GM21528 (cell line): ENCODE results near the gene ZBTB7C.
"Not testable (repeated sequence)": the region's sequence is repeated elsewhere in the genome, so short reads cannot be mapped to it uniquely, and the experiment has no call there.

ENCODE experiments used
- ATAC-seq: cut with Tn5 transposase; IDR thresholded peaks from one replicate; pipeline ENCODE4 v1.9.1; 2021; ENCODE audit warnings: mild to moderate bottlenecking, moderate library complexity; ENCODE audit not compliant: unreplicated experiment, low FRiP score

Gene ZBTB7C

DNA sequence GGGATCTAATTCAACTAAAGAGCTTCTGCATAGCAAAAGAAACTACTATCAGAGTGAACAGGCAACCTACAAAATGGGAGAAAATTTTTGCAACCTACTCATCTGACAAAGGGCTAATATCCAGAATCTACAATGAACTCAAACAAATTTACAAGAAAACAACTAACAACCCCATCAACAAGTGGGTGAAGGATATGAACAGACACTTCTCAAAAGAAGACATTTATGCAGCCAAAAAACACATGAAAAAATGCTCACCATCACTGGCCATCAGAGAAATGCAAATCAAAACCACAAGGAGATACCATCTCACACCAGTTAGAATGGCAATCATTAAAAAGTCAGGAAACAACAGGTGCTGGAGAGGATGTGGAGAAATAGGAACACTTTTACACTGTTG is 127.7 kb downstream of the ZBTB7C start:
- not testable (repeated sequence) for ATAC-seq

DNA sequence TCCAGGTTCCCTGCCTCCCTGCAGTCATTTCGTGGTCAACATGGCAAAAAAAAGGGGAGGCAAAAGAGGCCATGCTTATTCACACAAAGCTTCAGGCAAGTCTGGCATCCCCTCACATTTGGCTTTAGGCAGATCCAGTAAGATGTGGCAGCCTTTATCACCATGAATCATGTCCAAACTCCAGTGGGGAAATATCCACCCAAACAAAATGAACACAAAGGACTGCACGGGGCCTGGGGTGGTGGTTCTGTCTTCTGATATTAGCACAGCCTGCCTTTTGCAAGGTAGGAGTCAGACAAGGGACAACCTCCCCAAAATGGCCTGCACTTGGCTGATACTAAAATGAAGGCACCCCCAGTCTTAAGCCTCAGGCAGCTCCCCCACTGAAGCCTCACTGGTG is 129.9 kb downstream of the ZBTB7C start:
- ATAC-seq, result no peak

DNA sequence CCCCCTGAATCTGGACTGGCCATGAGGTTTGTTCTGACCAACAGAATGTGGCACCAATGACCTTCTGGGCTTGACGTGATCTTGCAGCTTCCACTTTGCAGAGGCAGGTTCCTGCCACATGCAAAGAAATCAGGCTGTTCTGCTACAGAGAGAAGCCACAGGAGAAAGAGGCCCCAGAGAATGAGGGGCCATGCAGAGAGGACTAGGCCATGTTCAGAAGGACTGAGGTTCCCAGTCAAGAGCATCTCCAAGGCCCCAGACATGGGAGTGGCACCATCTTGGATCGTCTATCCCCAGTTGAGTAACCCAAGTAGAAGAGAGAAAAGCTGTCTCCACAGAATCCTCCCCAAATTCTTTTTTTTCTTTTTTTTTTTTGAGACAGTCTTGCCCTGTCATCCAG is 131.1 kb downstream of the ZBTB7C start:
- ATAC-seq, result no peak

DNA sequence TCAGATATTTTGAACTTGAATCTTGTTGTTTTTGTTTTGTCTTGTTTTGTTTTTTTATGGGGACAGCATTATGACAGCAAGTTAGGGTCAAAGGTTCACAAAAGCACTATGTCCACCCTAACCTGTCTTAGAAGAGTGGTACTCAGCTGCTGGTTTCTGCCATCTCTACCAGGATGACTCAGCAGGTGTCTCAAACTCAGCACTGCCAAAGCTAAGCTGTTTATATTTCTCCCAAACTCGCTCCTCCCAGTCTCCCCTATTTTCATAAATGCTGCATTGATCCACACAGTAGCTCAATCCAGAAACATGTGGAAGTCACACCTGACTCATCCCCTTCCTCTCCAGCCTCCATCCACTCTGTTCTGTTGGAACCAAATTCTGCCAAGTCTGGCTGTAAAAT is 134.9 kb downstream of the ZBTB7C start:
- ATAC-seq, result no peak

DNA sequence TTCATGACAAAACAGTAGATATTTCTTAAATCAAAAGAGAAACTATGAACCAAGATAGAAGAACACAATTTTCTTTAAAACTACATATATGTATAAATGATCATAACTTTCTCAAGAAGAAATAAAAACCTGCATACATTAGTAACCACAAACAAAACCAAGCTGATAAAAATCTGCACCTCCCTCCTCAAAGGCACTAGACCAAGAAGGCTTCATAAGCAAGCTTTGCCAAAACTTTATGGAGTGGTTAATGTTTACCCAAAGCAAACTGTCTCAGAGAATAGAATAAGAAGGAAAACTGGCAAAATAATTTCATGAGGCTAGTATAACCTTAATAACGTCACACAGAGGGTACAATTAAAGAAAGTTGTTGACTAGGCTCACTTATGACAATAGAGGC is 138.3 kb downstream of the ZBTB7C start:
- no peak for ATAC-seq

DNA sequence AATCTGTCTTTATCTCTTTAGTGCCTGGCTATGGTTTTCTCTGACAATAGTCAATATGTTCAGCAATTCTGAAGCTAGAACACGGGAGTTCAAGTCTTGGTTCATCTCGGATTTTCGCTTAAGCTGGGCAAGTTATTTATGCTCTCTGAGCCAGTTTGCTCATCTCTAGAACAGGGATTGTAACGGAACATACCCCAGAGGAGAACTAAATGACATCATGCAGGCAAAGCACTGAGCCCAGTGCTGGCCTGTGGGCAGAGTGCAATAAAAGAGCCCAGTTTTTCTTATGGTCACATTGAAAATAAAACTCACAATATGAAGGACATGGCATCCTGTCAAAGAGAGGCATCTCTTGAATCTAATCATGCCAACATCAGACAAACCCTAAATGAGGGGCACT is 143.9 kb downstream of the ZBTB7C start:
- ATAC-seq, result no peak

DNA sequence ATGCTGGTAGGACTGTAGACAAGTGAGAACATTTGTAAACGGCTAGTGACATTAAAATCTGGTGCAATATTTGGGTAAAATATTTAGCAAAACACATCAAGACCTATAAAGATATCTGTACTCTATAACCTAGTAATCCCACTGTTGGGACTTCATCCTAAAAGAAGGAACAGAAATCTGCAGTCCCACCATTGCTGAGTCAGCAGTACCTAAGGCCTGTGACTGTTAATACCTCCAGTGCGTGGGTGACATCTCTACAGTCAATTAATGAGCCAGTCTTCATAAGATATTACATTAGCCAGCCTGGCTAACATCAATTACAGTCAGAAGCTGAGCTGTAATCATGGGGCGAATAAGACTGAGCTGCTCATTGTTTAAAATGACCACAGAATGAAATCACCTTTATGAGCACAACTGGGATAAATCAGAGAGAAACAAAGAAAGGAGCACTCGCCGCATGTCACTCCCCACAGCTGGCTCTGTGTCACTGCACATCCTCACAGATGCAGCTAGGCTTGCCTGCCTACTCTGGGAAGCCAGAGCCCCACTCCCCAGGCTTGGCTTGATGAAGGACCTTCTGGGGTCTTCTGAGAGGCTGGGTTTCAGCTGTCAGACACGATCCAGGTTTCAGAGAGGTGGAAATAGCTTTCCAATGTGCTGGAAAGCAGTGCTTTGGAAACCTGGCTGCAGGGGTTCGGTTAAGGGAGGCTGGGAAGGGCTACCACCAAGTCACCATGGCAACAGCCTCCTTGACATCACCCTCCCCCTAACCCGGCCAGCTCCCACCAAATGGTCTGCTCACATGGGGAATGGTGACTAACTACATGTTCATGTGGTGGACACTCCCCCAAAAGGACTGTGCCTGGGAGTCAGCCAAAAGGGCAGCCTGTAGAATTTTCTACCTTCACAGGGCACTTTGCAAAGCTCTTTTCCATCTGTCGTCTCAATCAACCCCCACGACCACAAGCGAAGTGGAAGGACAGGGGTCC is 145.0 kb downstream of the ZBTB7C start:
- ATAC-seq, result no peak

DNA sequence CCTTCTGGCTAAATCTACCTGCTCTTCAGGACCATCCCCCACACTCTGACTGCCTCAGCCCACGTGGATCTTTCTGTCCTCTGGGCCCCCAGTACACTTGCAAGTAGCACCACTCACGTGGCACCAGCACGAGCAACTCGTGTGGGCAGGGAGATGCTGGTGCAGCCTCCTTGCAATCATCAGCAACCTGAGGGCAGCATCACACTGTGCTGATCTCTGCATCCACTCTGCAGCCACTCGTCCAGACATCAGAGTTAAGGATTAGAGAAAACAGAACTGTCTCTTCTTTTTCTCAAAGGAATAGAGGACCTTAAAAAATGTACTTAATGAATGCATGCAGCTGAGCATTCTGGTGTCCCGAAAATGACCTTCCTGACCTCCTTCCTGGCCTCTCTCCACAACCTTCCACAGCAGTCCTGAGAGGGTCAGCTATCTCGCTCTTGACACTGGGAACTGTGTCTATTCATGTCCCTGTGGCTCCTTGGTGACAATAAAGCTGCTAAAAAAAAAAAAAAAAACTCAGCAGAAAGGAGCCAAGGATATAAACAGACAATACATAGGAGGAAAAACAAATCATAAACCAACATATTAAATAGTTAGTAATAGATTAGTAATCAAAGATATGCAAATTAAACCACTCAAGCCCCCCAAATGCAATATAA is 145.9 kb downstream of the ZBTB7C start:
- ATAC-seq, result no peak

DNA sequence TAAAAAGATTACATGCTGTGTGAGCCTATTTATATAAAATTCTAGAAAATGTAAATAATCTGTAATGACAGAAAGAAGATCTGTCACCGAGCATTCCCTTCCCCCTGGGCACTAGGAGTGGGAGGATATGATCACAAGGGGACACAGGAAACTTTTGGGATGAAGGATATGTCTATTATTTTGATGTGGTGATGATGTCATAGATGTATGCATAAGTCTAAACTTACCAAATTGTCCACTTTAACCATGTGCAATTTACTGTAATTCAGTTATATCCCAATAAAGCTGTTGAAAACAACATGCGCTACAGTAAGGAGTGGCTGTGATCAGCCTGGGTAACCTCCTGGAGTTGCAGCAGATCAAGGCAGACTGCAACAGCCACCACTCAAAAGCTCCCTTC is 148.9 kb downstream of the ZBTB7C start:
- no peak for ATAC-seq

DNA sequence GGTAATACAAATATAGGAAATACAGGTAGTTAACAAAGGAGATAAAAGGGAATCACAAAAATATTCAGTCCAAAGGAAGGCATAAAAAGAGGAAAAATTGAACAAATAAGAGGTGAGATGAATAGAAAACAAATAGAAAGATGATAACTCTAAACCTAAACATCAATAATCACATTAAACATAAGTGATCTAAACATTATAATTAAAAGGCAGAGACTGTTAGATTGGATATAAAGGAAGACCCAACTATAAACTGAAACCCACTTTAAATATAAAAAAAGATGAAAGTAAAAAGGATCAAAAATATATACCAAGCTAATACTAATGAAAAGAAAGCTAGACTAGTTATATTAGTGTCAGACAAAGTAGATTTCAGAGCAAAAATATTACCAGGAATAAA is 152.3 kb downstream of the ZBTB7C start:
- no peak for ATAC-seq

DNA sequence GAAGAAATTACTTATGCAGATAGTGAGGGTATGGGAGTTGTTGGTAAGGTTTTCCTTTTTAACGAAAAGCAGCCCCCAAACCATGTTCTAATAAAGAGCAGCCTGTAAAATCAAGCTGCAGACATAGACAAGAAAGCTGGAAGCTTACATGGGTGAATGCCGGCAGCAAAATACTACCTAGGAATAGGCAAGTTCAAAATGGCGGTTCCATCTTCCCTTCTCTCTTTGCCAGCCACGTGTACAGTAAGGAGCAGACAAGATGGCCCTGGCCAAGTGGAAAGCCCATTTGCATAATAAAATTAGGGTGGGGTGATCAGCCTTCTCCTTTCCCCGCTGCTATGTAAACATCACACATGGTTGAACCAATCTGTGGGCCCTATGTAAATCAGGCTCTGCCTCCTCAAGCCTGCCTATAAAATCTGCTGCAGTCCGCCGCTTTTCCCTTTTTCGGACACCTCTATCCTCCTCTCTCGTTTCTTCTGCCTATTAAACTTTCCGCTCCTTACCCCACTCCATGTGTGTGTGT is 155.0 kb downstream of the ZBTB7C start:
- ATAC-seq, result no peak

DNA sequence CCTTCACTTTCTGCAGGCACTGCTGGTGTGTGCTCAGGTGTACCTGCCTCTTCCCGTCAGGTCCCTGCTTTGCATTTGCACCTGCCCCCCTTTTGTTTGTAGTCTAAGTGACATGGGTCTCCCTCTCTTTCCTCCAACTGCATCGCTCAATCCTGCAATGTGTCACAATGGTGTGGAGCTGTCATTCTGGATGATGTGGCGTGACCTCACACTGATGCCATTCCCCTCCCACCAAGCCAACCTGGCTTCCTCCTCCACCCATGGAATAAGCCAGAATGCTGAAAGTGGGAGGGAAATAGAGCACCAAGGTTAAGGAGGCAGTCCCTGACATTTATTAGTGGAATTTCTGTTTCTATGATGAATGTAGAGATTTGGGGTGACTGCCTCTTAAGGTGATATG is 156.7 kb downstream of the ZBTB7C start:
- no peak for ATAC-seq

DNA sequence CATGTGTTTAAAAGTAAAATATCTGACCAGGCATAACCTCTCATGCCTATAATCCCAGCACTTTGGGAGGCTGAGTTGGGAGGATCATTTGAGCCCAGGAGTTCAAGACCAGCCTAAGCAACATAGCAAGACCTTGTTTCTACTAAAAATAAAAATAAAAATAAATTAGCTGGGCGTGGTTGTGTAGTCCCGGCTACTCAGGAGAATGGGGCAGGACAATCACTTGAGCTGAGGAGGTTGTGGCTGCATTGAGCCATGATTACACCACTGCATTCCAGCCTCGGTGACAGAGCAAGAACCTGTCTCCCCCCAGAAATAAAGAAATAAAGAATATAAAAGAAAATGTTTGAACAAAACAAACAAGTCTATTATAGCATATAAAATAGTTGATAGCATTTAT is 158.3 kb downstream of the ZBTB7C start:
- no peak for ATAC-seq

DNA sequence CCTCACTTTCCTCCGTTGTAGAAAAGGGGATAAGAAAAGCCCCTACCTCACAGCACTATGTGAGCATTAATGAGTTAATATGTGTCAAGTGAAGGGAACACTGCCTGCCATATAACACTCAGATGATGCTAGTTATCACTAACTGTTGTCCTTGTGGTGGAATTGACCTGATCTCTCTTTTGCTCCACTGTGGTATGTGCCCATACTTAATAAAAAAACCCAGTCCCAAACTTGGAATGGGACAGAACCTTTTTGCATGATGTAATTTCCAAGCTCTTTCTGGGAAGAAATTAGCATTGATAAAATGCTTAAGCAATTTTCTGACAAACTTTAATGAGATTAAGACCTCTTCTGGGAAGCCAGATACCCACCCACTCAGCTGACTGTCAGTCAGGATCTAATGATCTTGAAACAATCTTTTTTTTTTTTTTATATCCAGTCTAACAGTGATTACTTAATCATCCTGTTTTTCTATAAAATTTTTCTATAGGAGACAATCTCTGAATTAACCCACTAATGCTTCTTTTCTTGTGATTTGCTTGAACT is 158.7 kb downstream of the ZBTB7C start:
- no peak for ATAC-seq

DNA sequence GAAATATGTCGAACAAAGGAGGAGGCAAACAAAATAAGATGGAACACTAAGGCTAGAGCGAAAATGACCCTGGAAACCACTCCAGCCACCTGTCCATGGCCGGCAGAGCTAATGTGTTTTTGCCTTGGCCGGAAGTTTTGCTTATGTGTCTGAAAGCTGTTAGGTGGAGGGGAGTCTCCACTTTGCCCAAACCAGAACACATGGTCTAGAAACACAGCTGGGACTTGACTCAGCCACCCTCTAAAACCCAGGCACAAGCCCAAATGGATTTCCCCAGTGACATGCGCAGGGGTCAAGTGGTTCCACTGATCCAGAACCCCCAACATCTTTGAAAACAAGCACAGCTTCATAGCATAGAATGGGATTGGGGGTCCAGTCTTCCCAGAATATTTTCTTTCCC is 159.3 kb downstream of the ZBTB7C start:
- ATAC-seq, result no peak

DNA sequence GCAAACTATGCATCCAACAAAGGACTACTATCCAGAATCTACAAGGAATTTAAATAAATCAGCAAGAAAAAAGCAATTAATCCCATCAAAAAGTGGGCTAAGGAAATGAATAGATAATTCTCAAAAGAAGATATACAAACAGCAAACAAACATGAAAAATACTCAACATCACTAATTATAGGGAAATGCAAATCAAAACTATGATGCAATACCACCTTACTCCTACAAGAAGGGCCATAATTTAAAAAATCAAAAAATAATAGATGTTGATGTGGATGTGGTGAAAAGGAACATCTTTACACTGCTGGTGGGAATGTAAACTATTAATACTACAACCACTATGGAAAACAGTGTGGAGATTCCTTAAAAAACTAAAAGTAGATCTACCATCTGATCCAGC is 164.7 kb downstream of the ZBTB7C start:
- ATAC-seq, result no peak

DNA sequence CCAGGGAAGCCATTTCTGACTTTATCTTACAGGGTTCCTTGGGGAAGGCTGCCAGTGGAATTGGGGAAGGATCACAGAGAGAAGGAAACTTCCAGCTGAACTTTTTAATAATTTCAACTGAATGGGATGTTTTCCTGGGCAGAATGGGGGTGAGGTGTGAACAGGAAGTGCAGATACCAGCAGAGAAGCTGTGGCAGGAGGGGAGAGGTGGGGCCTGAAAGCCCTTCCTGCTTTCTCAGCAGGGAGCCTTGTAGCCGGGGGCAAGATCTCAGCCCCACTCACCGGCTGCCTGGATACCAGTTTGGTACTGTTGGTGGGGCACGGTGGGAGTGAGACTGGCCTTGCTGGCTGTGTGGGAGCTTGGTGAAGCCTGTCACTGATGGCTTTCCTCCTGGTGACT is 170.5 kb downstream of the ZBTB7C start:
- ATAC-seq, result no peak

DNA sequence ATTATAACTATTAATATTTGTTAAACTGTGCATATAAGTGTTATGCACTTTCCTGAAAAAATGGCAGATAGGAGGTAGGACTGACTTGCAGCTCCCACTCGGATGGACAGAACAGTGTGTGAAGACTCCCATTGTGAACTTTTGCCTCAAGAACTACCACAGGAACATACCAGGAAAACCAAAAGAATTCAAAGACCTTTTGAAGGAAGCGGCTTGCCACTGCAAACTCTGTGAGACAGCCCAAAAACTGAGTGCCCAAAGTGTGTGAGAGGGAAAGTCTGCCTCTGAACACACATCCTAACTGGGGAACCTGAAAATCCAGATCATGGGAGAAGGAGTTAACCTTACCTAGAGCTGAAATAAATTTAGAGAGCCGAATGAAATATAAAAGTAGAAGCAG is 171.0 kb downstream of the ZBTB7C start:
- ATAC-seq, result no peak

DNA sequence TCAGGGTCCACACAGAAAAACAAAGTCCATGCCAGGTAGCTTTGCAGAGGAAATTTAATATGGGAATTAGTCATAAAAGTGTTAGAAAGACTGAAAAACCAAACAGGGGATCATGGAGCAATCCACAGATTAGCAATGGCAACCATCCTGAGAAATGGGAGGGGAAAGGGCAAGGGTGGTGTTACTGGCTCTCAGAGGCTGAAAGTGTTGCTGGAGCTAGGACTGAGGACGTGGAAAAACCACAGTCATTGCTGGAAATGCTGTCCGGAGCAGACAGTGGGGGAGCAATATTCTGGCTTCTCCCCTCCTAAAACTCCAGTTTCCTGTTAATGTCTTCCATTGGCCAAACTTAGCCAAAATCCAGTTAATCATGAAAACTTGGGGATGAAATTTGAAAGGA is 172.4 kb downstream of the ZBTB7C start:
- no peak for ATAC-seq

DNA sequence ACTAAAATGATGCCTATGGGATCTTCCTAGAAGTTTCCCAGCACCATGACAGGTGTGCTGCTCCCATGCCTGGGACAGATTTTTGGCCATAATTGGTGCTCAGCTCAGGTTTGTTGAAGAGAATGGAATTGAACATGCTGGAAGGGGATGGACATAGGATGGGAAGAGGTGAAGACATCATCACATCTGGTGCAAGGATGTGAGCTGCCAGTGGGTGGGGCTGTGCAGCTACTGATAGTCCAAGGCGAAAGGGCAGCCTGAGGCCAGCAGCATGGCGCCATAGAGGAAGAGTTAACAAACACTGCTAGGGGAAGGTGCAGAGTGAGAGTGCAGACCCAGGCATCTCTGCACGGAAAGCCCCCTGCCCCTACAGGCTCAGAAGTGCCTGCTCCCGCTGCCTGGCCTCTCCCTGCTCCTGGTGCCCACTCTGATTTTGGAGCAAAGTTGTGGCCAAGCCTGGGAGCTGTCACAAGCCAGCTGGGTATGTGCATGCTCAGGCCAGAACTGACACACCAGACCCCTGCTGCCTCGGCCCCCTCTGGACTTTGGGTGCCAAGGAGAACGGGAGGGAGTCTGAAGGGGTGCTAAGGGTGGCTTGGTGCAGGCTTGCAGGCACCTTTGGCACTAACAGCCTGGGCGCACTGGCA is 178.6 kb downstream of the ZBTB7C start:
- no peak for ATAC-seq

DNA sequence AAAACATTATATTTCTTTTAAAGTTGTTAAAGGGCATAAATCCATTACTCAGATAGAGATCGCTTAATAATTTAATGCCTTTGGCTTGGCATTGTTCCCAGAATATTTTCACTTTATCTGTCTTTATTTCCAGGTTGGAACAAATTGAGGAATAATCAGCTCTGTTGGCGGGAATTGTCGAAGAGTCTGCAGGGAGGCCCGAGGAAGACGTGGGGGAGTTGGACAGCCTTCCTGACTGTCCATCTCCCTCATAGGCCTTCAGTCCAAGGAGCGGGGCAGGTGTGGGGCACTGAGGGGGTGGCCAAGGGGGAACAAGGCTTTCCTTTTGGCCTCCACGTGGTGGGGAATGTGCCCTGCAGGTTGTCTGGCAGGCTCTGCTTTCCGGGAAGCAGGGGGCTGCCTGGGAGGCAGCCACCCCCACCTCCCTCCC is 179.6 kb downstream of the ZBTB7C start:
- ATAC-seq, result no peak
